IPS DF 6.9 (cell line): ENCODE results near the gene MDM4.

Experiments used
- DNase-seq: peaks from one replicate; pipeline ENCODE4 v3.0.0-alpha.2; 2013; ENCODE audit warnings: low read depth, low spot score
- H3K27ac ChIP-seq: one replicate; pipeline ENCODE4 v1.5.1; 2013; ENCODE audit warnings: low read length, control low read depth
- H3K27me3 ChIP-seq: 2 replicates; pipeline ENCODE4 v1.6.1; 2013; ENCODE audit warnings: mild to moderate bottlenecking, low read length; ENCODE audit not compliant: control insufficient read depth, insufficient read depth
- H3K36me3 ChIP-seq: 2 replicates; pipeline ENCODE4 v1.6.1; 2013; ENCODE audit warnings: low read length; ENCODE audit not compliant: control insufficient read depth, insufficient read depth
- H3K4me1 ChIP-seq: 2 replicates; pipeline ENCODE4 v1.6.1; 2013; ENCODE audit warnings: low read length; ENCODE audit not compliant: control insufficient read depth, insufficient read depth
- H3K4me3 ChIP-seq: 2 replicates; pipeline ENCODE4 v1.5.1; 2013; ENCODE audit warnings: mild to moderate bottlenecking, low read length
- H3K9me3 ChIP-seq: 2 replicates; pipeline ENCODE4 v1.6.1; 2013; ENCODE audit warnings: low read length, inconsistent platforms; ENCODE audit not compliant: control insufficient read depth, insufficient read depth
- WGBS: extraction: QIAGEN DNeasy Blood & Tissue Kit; methylation state at CpG from one replicate; pipeline ENCODE4 v1.1.7; 2013; ENCODE audit warnings: mixed read lengths, missing lambda C conversion rate; ENCODE audit not compliant: insufficient read length, insufficient coverage; 5-methylcytosine and 5-hydroxymethylcytosine counted together

The MDM4 gene

GRCh38 chr1:204578867-204579664 is 62.9 kb downstream of the MDM4 start:
- H3K4me3 ChIP-seq = no peak overlapping the region
- WGBS = no CpG with 5 or more reads among the region's 18 CpGs
- no peaks in the 10 kb centered on the region for H3K27me3 ChIP-seq
- DNase-seq = no peak
- H3K4me1 ChIP-seq = peaks cover 25% of the 10 kb centered on the region
- no peaks in the 10 kb centered on the region for H3K36me3 ChIP-seq
- H3K27ac ChIP-seq = no peak overlapping the region
- H3K9me3 ChIP-seq = no peaks in the 10 kb centered on the region

GRCh38 chr1:204579681-204580080 is 63.5 kb downstream of the MDM4 start:
- no peak for DNase-seq
- WGBS = no CpG with 5 or more reads among the region's 6 CpGs
- Histone ChIP-seq H3K4me3 (no peak overlapping the region), H3K27me3 (no peaks in the 10 kb centered on the region), H3K36me3 (no peaks in the 10 kb centered on the region), H3K4me1 (peaks cover 23% of the 10 kb centered on the region), H3K9me3 (no peaks in the 10 kb centered on the region), H3K27ac (no peak overlapping the region)

DNA sequence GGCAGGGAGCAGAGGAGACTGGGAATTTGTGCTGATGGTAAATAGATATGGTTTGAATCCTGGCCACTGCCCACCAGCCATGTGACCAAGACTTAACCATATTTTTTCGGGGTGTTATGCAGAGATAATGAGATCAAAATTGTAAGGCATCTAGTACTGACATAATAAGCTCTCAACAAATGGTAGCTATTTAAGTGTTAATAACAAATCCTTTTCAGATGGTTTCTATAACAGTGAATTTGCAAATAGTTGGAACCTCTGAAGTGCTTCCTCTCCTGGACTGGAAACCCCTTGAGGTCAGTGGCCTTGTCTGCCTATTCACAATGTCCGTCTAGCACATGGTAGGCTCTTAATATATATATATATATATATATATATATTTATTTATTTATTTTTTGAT is 64.7 kb downstream of the MDM4 start:
- H3K9me3 ChIP-seq = no peaks in the 10 kb centered on the region
- peaks cover 18% of the 10 kb centered on the region for H3K4me1 ChIP-seq
- no CpG with 5 or more reads among the region's 2 CpGs for WGBS
- no peak overlapping the region for H3K4me3 ChIP-seq
- H3K27ac ChIP-seq = no peak overlapping the region
- H3K36me3 ChIP-seq = no peaks in the 10 kb centered on the region
- DNase-seq = no peak
- H3K27me3 ChIP-seq = no peaks in the 10 kb centered on the region

GRCh38 chr1:204581759-204582158 is 65.6 kb downstream of the MDM4 start:
- H3K27ac ChIP-seq = no peak overlapping the region
- H3K4me1 ChIP-seq = peaks cover 13% of the 10 kb centered on the region; the same call in 1 of the 2 replicates
- DNase-seq = no peak
- H3K9me3 ChIP-seq = no peaks in the 10 kb centered on the region
- H3K27me3 ChIP-seq = no peaks in the 10 kb centered on the region
- no CpG with 5 or more reads among the region's 3 CpGs for WGBS
- no peaks in the 10 kb centered on the region for H3K36me3 ChIP-seq
- no peak overlapping the region for H3K4me3 ChIP-seq

- Histone ChIP-seq H3K27ac (no peak overlapping the region), H3K4me1 (peaks cover 9% of the 10 kb centered on the region; the same call in 1 of the 2 replicates), H3K27me3 (no peaks in the 10 kb centered on the region), H3K9me3 (no peaks in the 10 kb centered on the region), H3K36me3 (no peaks in the 10 kb centered on the region), H3K4me3 (no peak overlapping the region)
- no CpG with 5 or more reads among the region's 4 CpGs for whole genome bisulfite sequencing
- DNase-seq = no peak
Observed at GRCh38 chr1:204583909-204584632, 67.9 kb downstream of the MDM4 start.

GRCh38 chr1:204584699-204585372 is 68.6 kb downstream of the MDM4 start:
- Histone ChIP-seq H3K4me3 (no peak overlapping the region), H3K27ac (no peak overlapping the region), H3K36me3 (no peaks in the 10 kb centered on the region), H3K27me3 (no peaks in the 10 kb centered on the region), H3K9me3 (no peaks in the 10 kb centered on the region), H3K4me1 (peaks cover 7% of the 10 kb centered on the region; the same call in 1 of the 2 replicates)
- WGBS = no CpG with 5 or more reads among the region's 11 CpGs
- no peak for DNase-seq

DNA sequence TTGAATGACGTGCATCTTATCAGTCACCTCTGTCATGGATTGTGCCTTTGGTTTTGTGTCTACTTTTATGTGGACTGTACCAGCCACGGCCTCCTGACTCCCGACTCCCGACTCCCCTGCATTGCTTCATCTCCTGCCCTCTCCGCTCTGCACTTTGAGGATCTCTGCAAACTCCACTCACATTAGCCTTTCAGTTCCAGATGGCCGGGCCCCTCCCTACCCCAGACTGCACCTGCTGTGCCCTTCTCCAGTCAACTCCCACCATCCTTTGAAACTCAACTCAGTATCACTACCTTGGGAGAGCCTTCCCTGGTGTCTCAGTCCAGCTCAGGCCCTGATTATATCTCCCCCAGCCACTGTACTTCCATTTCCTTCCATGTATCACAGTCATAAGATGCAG is 71.4 kb downstream of the MDM4 start:
- peaks cover 4% of the 10 kb centered on the region; the same call in 1 of the 2 replicates for H3K4me1 ChIP-seq
- no peaks in the 10 kb centered on the region for H3K27me3 ChIP-seq
- no peaks in the 10 kb centered on the region for H3K9me3 ChIP-seq
- no peak overlapping the region for H3K4me3 ChIP-seq
- H3K36me3 ChIP-seq = no peaks in the 10 kb centered on the region
- WGBS = no CpG with 5 or more reads among the region's 6 CpGs
- H3K27ac ChIP-seq = no peak overlapping the region
- DNase-seq = no peak

GRCh38 chr1:204588826-204589225 is 72.6 kb downstream of the MDM4 start:
- Histone ChIP-seq H3K4me3 (no peak overlapping the region), H3K9me3 (no peaks in the 10 kb centered on the region), H3K4me1 (peaks cover 4% of the 10 kb centered on the region; the same call in 1 of the 2 replicates), H3K27me3 (no peaks in the 10 kb centered on the region), H3K27ac (no peak overlapping the region), H3K36me3 (no peaks in the 10 kb centered on the region)
- DNase-seq = no peak
- WGBS = no CpG with 5 or more reads among the region's 5 CpGs

DNA sequence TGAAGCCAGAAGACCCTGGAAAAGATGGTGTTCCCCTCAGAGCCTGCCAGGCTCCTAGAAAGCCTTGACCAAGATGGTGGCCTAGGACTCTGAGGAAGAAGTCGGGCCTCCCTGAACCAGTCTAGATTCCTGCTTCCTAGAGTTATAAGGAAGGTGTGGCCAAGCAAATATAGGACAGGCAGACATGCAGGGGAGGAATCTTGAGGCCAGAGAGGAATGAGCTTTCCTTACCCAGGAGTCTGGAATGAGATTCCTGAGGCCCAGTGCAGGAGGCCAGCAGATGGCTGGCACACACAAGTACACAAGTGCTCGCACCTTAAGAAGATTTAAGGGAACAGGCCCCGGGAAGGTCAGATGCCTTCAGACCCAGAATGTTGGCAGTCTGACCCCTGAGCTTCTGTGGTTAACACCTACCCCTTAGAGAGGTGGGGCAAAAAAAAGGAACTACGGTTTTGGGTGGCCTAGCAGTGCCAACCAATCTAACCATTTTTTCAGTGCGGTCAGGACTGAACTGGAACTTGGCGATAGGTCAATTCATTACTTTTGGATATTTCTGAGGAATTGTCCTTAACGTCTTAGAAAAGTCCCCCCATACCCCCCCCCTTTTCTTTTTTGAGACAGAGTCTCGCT is 73.3 kb downstream of the MDM4 start:
- H3K36me3 ChIP-seq = no peaks in the 10 kb centered on the region
- H3K9me3 ChIP-seq = no peaks in the 10 kb centered on the region
- no peaks in the 10 kb centered on the region for H3K27me3 ChIP-seq
- H3K27ac ChIP-seq = no peak overlapping the region
- no peak for DNase-seq
- H3K4me1 ChIP-seq = peaks cover 4% of the 10 kb centered on the region; the same call in 1 of the 2 replicates
- no CpG with 5 or more reads among the region's 8 CpGs for WGBS
- H3K4me3 ChIP-seq = no peak overlapping the region

- no peak overlapping the region for H3K4me3 ChIP-seq
- no peaks in the 10 kb centered on the region for H3K36me3 ChIP-seq
- no CpG with 5 or more reads among the region's 3 CpGs for WGBS
- no peaks in the 10 kb centered on the region for H3K27me3 ChIP-seq
- DNase-seq = no peak
- no peaks in the 10 kb centered on the region for H3K9me3 ChIP-seq
- H3K27ac ChIP-seq = no peak overlapping the region
- no peaks in the 10 kb centered on the region for H3K4me1 ChIP-seq
Observed at GRCh38 chr1:204591473-204592090, 75.4 kb downstream of the MDM4 start.
